ENCODE data around the gene TMBIM4.

GRCh38 chr12:66137937-66138336 is 31.9 kb downstream of the TMBIM4 start:
- TF ChIP-seq CTCF (IDR thresholded peaks at IDR 0.05) (no peak), POLR2AphosphoS5 (IDR thresholded peaks at IDR 0.05) (no peak), EP300 (IDR thresholded peaks at IDR 0.05) (no peak), POLR2A (IDR thresholded peaks at IDR 0.05) (no peak)
